Endothelial cell of hepatic sinusoid (primary cell): ENCODE results near the gene GJB2.

Experiments used
- in situ Hi-C: cut with HindIII; loops from 2 replicates; pipeline ENCODE4 v1.10.0; 2017; ENCODE audit warnings: low sequenced_read_pairs

GJB2 gene

GRCh38 chr13:20192836-20193161, at the start of gene GJB2:
Gene GJB2, minus strand, starts transcription at chr13:20192938. Its CDS starts 3,357 bp downstream, at chr13:20189581.
- in situ Hi-C loops: loop anchor here (5.0 to 25.0 kb wide), 5 partner anchors 95 to 712 kb away; partner anchors contain the start of genes IL17D and XPO4

- in situ Hi-C loops: no loop called here
These were observed 48.9 kb upstream of the GJB2 start for GRCh38 chr13:20241593-20241992.

- in situ Hi-C loops: no loop called here
These were observed 47.0 kb upstream of the GJB2 start for GRCh38 chr13:20239748-20240147.

- in situ Hi-C loops: loop anchor here (5.0 kb wide), 2 partner anchors 35 to 85 kb away; no protein-coding TSS in a partner anchor
These were observed 40.0 kb upstream of the GJB2 start for GRCh38 chr13:20232556-20233277.

- in situ Hi-C loops: loop anchor here (5.0 kb wide), 2 partner anchors 35 to 85 kb away; no protein-coding TSS in a partner anchor
These were observed 39.3 kb upstream of the GJB2 start, which contains the start of gene GJB6 for GRCh38 chr13:20231839-20232555. Gene GJB6, minus strand, starts transcription at chr13:20232319. Its CDS starts 8,839 bp downstream, at chr13:20223480.

- in situ Hi-C loops: loop anchor here (5.0 kb wide), 2 partner anchors 34 to 84 kb away; no protein-coding TSS in a partner anchor
These were observed 38.4 kb upstream of the GJB2 start for GRCh38 chr13:20230913-20231838.

- in situ Hi-C loops: no loop called here
These were observed 35.0 kb upstream of the GJB2 start for GRCh38 chr13:20227730-20228129.

GRCh38 chr13:20227288-20227687, 34.5 kb upstream of the GJB2 start:
- in situ Hi-C loops: no loop called here

GRCh38 chr13:20222553-20222952, 29.8 kb upstream of the GJB2 start:
- in situ Hi-C loops: no loop called here

- in situ Hi-C loops: no loop called here
These were observed 29.0 kb upstream of the GJB2 start for GRCh38 chr13:20221772-20222171.

GRCh38 chr13:20219577-20219976, 26.8 kb upstream of the GJB2 start:
- in situ Hi-C loops: no loop called here

- in situ Hi-C loops: no loop called here
These were observed 24.4 kb upstream of the GJB2 start for GRCh38 chr13:20217168-20217567.

- in situ Hi-C loops: no loop called here
These were observed 17.2 kb upstream of the GJB2 start for GRCh38 chr13:20209948-20210347.

- in situ Hi-C loops: no loop called here
These were observed 14.0 kb upstream of the GJB2 start for GRCh38 chr13:20206698-20207235.

- in situ Hi-C loops: no loop called here
These were observed 13.4 kb upstream of the GJB2 start for GRCh38 chr13:20206065-20206697.

- in situ Hi-C loops: loop anchor here (5.0 to 25.0 kb wide), 4 partner anchors 34 to 706 kb away; partner anchors contain the start of genes GJB6, IL17D and XPO4
These were observed 6.0 kb upstream of the GJB2 start for GRCh38 chr13:20198781-20199180.

- in situ Hi-C loops: loop anchor here (5.0 to 25.0 kb wide), 4 partner anchors 35 to 707 kb away; partner anchors contain the start of genes GJB6, IL17D and XPO4
These were observed 4.7 kb upstream of the GJB2 start for GRCh38 chr13:20197361-20197834.

GRCh38 chr13:20195801-20196200, 3.1 kb upstream of the GJB2 start:
- in situ Hi-C loops: loop anchor here (5.0 to 25.0 kb wide), 4 partner anchors 36 to 709 kb away; partner anchors contain the start of genes GJB6, IL17D and XPO4

- in situ Hi-C loops: loop anchor here (5.0 to 25.0 kb wide), 5 partner anchors 93 to 711 kb away; partner anchors contain the start of genes IL17D and XPO4
These were observed 1.3 kb upstream of the GJB2 start for GRCh38 chr13:20193907-20194631.
